Prostate gland (tissue), 2 donors: Measurements from ENCODE around the gene DKKL1.
"Not testable (repeated sequence)": the region's sequence is repeated elsewhere in the genome, so short reads cannot be mapped to it uniquely, and the experiment has no call there.

Experiments
- CTCF ChIP-seq, 4 experiments: fragments of 200-600 bp in 2 of 4; fragments of 450-650 bp in 2 of 4; sonication (generic) in 2 of 4; IDR thresholded peaks; 1 replicate in 3 of 4; 2 replicates in 1 of 4; pipeline ENCODE4 v1.5.1; 2016 to 2019; ENCODE audit warnings: antibody characterized with exemption in 4 of 4, mild to moderate bottlenecking in 2 of 4, moderate library complexity in 2 of 4
- POLR2A ChIP-seq: fragments of 450-650 bp; IDR thresholded peaks from one replicate; pipeline ENCODE4 v1.6.1; 2016; ENCODE audit warnings: antibody characterized with exemption, mild to moderate bottlenecking

DNA sequence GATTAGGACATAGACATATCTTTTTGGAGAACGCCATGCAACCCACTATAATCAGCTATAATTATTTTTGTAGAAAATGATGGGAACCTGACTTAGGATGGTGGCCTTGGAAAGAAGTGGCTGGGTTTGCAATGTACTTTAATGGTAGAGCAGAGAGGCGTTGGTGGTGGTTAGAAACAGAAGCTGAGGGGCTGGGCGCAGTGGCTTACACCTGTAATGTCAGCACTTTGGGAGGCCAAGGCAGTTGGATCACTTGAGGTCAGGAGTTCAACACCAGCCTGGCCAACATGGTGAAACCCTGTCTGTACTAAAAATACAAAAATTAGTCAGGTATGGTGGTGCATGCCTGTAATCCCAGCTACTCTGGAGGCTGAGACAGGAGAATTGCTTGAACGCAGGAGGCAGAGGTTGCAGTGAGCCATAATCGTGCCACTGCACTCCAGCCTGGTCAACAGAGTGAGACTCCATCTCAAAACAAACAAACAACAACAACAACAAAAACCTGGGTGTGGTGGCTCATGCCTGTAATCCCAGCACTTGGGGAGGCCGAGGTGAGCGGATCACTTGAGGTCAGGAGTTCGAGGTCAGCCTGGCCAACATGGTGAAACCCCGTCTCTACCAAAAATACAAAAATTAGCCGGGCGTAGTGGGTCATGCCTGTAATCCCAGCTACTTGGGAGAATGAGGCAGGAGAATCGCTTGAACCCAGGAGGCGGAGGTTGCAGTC, 30.8 kb upstream of the DKKL1 start:
- not testable (repeated sequence) for TF ChIP-seq POLR2A; CTCF (IDR thresholded peaks at IDR 0.05)
